CD4-positive, alpha-beta T cell treated with Interleukin-10 for 1 hour (primary cell): ENCODE data around the gene CTNNA2.

Experiments
- DNase-seq: peaks from one replicate; pipeline ENCODE4 v3.0.0-alpha.2; 2020

The CTNNA2 gene

DNA sequence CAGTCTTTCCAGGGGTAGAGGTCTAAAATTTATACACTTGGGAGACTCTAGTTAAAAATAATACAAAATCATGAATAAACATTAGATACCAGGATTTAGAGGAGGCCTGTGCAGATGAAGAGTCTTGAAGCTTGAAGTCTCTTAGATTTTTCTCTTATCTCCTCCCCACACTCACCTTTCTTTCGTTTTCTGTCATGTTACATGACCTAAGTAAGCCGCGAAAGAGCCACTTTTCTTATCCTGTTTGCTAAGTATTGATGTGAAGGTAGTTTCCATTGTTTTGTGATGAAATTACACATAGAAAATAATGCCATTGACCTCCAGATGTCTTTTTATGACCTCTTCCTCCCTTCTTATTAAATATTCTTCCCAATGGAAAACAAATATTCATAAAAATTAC lies 423.9 kb downstream of the CTNNA2 start:
- DNase-seq: no peak

DNA sequence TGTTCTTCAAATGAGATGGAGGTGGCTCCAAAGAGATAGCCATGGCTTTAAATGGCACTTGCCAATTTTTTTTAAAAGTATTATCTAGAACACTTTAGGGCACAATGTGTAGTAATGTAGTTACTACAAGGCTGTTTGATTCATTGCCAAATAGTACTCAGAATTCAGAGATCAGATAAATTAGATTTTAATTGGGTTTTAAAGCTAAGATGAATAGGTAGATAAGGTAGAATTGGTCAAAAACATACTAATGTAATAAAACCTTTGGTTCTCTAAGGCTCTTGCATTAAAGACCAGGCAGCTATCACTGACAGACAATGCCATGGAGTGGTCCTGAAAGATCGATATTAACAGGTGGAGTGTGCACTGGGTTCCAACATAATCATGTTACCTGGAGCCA lies 425.8 kb downstream of the CTNNA2 start:
- no peak for DNase-seq

DNA sequence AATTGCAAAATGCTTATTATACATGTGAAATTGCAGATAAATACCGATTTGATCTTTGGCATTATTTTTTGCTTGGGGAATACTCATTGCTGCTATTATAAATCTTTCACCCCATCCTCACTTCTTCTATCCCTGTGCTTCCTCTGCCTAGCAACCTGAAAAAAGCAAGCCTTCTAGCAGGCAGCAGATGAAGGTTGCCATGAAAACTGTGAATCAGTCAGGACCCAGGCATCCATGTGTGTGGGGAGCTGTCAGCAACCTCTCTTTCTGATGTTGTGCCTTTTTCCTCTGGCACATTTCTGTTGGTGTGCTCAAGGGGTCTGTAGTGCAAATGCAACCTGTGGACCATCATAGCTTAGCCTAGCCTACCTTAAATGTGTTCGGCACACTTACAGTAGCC lies 427.5 kb downstream of the CTNNA2 start:
- DNase-seq: no peak

DNA sequence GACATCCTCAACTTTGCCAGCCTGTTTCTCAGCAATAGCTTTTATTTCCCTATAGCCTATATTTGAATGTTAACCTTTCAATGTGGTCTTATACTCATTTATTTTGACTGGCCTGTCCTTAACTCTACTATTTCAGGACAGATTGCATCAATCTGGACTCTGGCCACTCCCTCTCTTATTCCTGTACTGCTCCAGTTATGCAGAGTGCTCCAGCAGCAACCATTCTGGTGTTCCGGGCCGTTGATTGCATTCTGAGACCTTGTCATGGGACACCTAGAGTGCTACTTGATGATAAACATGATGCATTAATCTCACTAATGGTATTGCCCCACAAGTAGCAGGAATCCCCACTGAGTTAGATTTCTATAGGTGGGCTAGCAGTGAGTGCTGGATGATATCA lies 428.3 kb downstream of the CTNNA2 start:
- DNase-seq: no peak

DNA sequence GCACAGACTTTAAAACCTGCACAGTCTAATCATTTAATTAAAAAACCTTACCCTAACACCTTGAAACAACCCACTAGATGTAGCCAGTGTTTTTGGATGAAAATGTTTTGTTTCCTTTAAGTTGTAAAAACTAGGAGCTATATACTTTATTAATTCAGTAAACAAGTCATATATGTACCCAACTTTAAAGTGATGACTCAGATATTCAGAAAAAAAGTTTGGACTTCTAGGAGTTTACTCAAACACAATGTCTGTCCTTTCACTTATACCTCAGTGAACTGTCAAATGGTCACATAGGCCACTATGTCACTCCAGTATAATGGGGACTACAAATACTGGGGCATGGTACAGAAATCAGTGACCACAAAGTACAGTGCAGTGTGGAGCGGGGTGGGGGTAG lies 431.4 kb downstream of the CTNNA2 start:
- DNase-seq: no peak

DNA sequence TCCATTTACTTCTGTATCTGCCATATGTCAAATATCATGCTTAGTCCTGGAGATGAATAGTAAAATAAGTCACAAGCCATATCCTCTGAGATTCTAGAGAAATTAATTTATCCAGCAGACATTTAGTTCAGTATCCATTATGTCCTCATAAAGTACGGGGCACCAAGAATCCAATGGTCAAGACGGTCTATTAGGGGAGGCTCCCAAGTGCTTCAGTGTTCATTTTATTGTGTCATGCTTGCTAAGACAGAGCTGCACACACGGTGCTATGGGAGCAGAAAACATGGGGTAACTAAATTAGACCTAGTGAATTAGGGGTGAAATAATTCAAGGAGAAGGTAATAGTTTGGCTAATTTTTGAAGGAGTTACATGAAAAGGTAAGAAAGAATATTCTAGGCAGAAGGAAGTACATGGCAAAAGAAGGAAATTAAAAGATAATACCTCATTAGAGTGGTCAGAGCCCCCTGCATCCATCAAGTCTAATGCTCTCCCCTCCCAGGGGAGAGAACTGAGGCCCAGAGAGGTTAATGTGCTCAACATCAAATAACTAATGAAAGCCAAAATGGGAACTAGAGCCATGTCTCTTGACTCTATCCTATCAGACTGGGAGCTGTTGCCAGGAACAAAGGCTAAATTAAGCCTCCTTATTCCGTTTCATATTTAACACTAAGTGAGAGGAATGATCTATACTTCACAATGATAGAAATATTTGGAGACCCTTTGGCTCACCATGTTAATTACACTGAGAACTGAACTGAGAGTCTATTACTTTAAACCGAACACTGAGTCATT lies 433.0 kb downstream of the CTNNA2 start:
- no peak for DNase-seq

DNA sequence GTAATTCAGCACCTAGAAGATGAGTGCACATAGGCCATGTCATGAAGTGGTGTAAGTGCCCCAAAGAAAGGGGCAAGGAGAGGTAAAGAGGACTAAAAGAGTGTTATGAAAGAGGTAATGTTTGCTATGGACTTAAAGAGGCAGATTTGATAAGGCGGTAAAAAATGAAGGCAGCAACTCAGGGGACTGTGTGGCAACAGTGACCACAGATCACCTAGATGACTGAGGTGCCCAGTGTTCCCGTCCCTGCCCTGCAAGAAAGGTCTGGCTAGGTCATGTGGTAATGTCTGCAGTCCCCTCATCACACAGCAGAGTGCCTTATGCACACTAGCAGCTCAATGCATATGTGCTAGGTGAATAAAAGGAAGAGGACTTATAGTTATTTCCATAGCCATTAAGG lies 434.9 kb downstream of the CTNNA2 start:
- no peak for DNase-seq

DNA sequence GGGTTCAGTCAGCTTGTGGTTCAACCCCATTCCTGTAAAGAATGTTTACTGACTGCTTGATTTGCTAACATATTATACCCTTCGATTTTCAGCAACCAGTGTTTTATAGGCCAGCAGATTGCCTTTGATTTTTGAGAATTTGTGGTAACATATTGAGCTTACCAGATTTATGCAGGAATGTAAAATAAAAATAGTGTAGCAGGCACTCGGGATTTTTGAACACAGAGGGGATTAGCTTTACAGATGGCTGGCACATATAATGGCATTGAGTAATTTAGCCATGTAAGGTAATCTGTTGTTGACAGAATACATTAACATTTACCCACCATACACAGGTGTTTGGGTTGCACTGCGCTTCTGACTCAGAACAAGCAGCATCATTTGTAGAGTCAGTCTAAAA lies 437.7 kb downstream of the CTNNA2 start:
- DNase-seq: no peak

DNA sequence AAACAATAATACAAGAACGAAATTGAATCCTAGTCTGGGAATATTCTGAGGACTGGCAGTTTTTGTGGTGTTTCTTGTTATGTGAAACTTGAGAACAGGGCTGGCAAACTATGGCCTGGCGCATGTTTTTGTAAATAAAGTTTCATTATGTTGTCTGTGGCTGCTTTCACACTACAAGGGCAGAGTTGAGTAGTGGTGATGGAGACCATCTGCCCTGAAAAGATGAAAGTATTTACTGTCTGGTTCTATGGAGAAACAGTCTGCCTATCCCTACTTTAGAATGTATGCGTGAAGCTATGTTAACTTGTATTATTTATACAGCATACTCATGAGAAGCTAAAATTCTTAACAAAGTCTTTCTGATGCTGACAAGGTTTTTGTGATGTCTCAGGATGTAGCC lies 439.8 kb downstream of the CTNNA2 start:
- DNase-seq: no peak

DNA sequence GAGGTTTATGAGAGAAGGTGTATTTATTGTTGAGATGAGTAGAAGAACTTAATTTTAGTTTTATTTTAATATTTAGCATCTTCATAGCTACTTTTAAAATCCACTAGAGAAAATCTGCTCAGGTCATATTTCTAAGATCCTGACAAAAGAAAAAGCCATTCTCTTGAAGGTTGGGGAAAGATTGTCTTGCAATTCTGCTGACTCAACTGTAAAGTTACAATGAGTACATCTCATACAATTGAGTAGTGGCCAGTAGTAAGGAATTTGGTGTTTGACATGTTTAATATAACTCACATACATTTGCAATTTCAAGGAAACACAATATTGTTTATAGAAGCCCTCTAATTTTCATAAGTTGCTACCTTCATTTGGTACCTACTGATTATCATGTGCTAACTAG lies 447.2 kb downstream of the CTNNA2 start:
- DNase-seq: no peak

DNA sequence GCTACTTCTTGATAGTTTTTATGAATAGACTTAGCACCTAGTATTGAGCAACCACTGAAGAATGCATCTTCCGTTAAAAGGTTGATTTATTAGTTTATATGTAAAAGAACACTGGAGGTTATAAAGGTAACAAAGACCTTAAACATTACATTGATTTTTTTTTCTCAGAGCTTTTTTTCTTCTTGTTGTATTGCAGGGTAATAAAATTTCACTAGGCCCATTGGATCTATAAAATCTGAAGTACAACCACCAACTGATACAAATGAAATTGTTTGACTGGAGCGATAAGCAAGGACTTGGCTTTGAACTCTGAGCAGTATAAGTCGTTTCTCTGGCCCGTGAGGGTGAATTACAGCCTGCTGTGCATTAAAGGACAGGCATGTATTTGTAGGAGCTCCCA lies 447.7 kb downstream of the CTNNA2 start:
- no peak for DNase-seq

DNA sequence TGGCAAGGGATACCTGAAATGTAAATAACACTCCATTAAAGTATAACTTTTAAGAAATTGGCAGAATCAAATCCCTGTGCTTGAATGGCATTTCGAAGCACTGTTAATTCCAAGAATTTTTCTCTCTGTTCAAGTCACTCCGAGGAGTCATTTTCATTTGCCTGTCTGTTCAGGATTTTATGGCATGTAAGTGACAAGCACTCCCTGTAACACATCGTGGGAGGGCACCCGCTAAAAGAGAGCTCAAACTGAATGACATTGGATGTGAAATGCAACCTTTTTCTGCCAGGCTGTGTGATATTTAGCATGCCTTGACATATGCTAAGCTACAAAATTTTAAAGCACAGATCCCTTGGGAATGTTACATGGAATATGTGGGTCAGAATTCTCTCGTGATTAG lies 452.1 kb downstream of the CTNNA2 start:
- DNase-seq: no peak

DNA sequence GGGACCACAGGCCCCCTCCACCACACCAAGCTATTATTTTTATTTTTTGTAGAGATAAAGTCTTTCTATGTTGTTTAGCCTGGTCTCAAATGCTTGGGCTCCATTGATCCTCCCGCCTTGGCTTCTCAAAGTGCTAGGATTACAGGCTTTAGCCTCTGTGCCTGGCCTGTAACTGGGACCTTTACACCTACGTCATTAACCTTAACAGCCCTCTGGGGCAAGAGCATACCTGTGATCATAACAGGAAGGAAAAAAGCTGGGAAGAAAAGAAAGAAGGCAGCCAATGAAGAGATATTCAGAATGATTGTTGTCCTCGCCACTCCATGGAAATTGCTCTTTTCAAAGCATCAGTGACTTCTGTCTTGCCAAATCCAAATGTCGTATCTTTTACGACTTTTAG lies 453.5 kb downstream of the CTNNA2 start:
- DNase-seq: no peak

DNA sequence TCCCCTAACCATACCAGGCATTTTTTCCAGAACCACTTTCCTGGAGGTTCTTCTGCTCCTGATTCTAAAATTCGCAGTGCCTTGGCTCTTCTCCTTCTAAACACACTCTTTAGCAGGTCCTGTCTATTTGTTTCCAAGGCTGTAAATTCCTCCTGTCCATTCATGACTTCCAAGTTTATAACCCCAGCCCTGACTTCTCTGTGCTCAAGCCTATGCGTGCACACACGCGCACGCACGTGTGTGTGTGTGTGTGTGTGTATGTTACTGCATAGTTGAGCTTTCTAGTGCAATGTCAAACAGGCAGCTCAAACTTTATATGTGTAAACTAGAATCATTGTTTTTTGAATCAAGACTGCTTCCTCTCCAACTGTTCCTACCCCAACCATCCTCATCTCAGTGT lies 454.0 kb downstream of the CTNNA2 start:
- DNase-seq: no peak

DNA sequence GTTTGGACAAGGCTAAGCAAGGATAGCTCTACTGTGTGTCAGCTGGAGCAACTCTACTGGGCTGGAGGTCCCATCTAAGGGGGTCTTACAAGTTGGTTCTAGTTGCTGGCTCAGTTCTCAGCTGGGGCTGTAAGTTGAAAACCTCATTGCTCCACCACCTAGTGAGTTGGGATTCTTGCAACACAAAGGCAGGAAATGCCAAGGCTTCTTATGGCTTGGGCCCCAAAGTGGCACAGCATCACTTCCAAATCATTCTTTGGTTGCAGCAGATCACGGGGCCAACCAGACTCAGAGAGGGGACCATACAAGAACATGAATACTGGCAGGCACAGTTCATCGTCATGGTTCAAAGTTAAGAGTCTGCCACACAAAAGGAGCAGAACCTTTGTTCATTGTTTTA lies 459.0 kb downstream of the CTNNA2 start:
- DNase-seq: no peak

DNA sequence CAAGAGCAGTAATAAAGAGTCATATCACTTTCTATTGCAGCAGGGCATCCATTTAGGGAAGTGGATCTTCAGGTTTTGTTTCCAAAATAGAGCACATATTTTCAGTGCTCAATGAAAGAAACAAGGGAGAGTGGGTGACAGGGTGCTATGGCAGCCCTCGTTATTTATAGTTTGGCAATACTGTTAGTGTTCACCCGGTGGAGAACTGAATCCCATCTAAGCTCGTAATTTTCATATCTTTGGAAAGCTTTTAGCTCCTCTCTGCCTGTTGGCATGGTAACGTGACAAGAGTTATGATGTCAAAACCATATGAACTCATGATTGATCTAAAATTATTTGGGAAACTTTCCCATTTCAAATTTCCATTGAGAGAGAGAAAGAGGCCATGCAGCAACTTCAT lies 459.8 kb downstream of the CTNNA2 start:
- DNase-seq: no peak

DNA sequence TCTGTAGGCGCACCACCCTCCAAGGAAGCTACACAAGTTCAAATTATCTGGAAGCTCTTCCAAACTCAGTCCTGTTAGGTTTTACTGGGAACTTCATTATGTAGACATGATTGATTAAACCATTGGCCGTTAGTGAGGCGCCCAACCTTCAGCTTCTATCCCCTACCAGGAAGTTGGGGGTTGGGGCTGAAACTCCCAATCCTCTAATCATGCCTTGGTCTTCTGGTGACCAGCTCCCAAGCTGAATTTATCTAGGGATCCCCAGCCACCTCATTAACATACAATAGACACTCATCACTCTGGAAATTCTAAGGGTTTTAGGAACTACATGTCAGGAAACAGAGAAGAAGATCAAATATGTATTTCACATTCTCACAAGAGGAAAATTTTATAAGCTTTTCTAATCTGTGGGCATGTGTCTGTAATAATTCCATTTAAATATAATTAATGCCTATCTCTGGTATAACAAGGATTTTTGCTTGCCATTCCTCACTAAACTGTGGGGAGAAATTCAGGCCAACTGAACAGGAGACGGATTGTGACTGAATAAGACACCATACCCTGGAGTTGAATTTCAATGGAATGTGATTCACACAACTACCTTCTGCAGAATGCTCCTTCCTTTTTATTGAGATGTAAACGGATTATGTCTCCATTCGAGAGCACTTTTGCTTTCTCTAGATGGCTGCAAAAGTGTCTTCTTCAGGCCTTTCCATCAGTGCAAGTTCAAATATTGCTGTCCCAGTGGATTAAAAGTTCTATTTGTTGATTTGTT lies 463.1 kb downstream of the CTNNA2 start:
- no peak for DNase-seq

DNA sequence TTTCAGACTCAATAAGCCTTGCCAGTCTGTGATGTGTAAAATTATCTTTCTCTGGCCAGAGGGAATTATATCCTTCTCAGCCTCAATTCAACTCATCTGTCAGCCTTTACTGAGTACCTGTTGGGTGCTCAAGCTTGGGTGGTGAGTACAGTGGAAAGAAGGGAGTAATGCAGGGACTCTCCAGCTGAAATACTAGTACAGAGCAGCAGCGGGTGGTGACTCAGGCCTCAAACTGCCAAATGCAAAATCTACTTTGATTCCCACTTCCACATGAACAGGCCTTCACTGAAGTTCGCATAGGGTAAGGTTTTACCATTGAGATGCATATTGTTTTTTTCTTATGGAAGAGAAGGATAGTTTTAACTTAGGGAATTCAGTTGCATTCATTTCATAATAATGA lies 464.9 kb downstream of the CTNNA2 start:
- DNase-seq: no peak

DNA sequence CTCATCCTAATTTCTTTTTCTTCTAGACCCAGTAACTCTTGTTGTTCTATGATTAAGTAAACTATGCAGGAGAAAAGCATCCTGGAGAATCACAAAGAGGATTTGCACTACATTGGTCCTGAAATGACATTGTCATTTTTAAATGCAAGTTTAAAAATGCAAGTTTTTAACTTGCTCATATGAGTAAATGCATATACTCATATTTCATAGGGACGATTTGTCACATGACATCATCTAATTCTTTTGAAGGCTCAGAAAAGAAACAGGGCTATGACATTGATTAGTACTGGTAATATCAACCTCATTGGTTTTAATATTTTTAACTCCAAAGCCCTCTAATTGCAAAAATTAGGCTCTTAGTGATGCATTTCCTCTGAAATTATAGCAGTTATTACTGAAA lies 467.3 kb downstream of the CTNNA2 start:
- DNase-seq: no peak

DNA sequence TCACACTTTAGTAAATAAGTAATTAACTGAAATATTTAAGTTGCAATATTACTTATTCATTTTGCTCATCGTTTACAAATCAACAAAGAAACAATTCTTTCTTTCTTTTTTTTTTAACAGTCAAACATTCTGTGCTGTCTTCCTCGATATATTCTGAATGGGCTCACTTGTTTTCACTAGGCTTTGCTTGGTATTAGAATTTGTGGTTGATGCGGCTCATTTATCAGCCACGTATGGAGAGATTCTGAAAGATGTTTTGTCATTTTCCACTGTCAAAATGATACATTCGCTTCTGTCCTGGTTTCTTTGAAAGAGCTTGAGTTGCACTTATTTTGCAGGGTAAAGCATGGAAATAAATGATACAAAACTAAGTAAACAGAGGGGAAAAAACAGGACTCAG lies 468.0 kb downstream of the CTNNA2 start:
- DNase-seq: no peak

DNA sequence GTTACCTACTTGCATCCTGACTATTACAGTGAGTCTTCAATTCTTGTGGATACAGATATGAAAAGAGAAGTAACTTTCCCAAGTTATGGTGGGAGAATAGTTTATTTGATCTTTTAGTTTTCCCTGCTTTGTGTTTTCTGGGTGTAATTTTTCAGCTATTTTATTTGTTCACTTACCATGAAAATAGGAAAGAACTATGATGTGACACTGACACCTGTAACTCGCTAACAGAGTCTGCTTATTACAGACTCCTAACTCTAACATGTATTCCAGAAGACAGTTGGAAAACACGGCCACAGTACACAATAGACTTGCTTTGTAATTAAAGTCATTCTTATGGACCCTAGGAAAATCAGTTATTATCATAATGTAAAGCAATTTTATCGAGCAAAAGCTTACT lies 468.5 kb downstream of the CTNNA2 start:
- DNase-seq: no peak

DNA sequence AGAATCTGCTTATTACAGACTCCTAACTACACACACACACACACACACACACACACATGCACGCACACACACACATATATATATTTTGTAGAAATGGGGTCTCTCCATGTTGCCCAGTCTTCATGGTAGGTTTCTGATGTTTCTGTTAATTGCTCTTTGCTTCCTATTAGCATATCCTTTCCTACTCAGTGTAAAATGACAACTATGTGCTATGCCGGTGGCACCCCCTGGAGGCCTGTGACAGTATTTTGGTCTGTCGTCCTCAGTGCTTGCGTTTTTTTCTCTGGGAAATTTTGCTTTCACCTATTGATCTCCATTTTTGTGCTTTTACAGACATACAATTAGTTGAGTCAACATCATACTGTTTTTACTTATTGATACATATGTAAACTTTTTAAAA lies 469.6 kb downstream of the CTNNA2 start:
- DNase-seq: no peak

DNA sequence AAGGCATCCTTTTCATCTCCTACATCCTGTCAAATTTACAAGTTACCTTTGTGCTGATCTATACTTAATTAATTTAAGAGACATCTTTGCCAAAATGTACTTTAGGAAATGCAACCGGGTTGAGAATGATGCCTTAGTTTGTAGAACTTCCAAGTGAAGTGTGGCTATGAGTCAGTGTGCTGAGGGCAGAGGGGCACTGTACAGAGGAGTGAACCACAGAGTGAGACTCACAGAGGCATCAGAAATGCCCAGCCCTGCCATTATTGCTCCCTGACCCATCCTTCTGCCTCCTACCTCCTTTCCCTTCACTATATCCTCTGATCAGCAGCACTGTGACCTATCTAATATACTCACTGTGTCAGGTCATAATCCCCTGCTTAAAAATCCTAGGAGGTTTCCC lies 471.6 kb downstream of the CTNNA2 start:
- DNase-seq: no peak

DNA sequence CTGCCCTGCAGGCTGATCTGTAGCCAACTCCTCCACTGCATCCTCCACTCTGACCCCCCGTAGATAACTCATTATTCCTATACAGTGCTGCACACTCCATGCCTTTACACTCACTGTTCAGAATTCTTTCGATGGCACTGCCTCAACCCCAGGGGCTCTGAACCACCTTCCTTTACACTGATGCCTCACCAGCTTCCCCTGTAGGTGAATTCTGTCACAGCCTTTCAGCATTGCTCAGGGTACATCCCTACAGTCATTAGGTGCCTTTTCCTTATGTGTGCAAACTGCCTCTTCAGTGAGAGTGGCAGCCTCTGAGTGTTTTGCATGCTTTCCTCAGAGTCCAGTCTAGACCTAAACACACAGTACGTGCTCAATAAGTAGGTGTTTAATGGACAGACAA lies 472.3 kb downstream of the CTNNA2 start:
- DNase-seq: no peak

DNA sequence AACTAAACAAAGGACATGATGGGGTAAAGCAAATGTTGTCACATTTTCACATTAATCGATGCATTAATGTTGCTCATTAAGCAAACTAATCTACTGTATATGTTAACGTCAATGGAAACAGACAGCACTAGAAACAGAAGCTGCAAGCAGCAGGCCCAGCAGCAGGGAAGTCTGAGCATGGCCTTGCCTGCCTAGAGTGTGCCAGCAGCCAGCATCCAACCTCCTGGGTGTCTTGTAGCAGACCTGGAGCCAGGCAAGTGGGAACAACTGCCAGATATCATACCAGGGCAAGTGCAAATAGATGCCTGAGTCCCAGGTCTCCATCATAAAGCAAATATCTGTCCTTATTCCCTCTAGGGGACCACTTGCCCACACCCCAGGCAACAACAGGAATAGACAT lies 472.7 kb downstream of the CTNNA2 start:
- no peak for DNase-seq
